GM23248 (cell line): Measurements from ENCODE around the gene XRRA1. TPM values are rescaled to one million over a fixed set of nuclear protein-coding genes. Genes with fewer than 3 reads are reported as not detected.

Experiments used
- DNase-seq: peaks from one replicate; pipeline ENCODE4 v3.0.0-alpha.2; 2015
- H2AFZ ChIP-seq: fragments of 200-600 bp; sonication (generic); 2 replicates; pipeline ENCODE4 v1.6.1; 2016; ENCODE audit warnings: antibody characterized with exemption
- H3F3A ChIP-seq: fragments of 200-600 bp; sonication (generic); 2 replicates; pipeline ENCODE4 v1.6.1; 2016; ENCODE audit warnings: mild to moderate bottlenecking, antibody characterized with exemption, mixed run types; ENCODE audit not compliant: insufficient read depth
- H3K27ac ChIP-seq: fragments of 200-600 bp; sonication (generic); 2 replicates; pipeline ENCODE4 v1.5.1; 2016; ENCODE audit warnings: mild to moderate bottlenecking
- H3K27me3 ChIP-seq: fragments of 200-600 bp; sonication (generic); replicated peaks from 2 replicates; pipeline ENCODE4 v1.6.1; 2016; ENCODE audit warnings: mild to moderate bottlenecking; ENCODE audit not compliant: insufficient read depth
- H3K36me3 ChIP-seq: fragments of 200-600 bp; sonication (generic); 2 replicates; pipeline ENCODE4 v1.6.1; 2016; ENCODE audit warnings: low read depth, mild to moderate bottlenecking
- H3K4me1 ChIP-seq: fragments of 200-600 bp; sonication (generic); 2 replicates; pipeline ENCODE4 v1.6.1; 2016; ENCODE audit warnings: mild to moderate bottlenecking; ENCODE audit not compliant: insufficient read depth
- H3K4me2 ChIP-seq: fragments of 200-600 bp; sonication (generic); one replicate; pipeline ENCODE4 v1.6.1; 2016; ENCODE audit warnings: mild to moderate bottlenecking; ENCODE audit not compliant: unreplicated experiment
- H3K4me3 ChIP-seq: fragments of 200-600 bp; sonication (generic); 2 replicates; pipeline ENCODE4 v1.5.1; 2016; ENCODE audit warnings: mild to moderate bottlenecking
- H3K79me2 ChIP-seq: fragments of 200-600 bp; sonication (generic); 2 replicates; pipeline ENCODE4 v1.6.1; 2016; ENCODE audit warnings: mild to moderate bottlenecking; ENCODE audit not compliant: insufficient read depth
- H3K9ac ChIP-seq: fragments of 200-600 bp; sonication (generic); 2 replicates; pipeline ENCODE4 v1.6.1; 2016; ENCODE audit warnings: mild to moderate bottlenecking
- H3K9me2 ChIP-seq: fragments of 200-600 bp; sonication (generic); 2 replicates; pipeline ENCODE4 v1.6.1; 2016; ENCODE audit warnings: mixed run types, mild to moderate bottlenecking, moderate library complexity; ENCODE audit not compliant: insufficient read depth
- H3K9me3 ChIP-seq: fragments of 200-600 bp; sonication (generic); one replicate; pipeline ENCODE4 v1.6.1; 2017; ENCODE audit warnings: low read depth
- H4K20me1 ChIP-seq: fragments of 200-600 bp; sonication (generic); 2 replicates; pipeline ENCODE4 v1.6.0; 2016; ENCODE audit not compliant: insufficient read depth
- EZH2 ChIP-seq: fragments of 200-600 bp; sonication (generic); IDR thresholded peaks from 2 replicates; pipeline ENCODE4 v1.6.1; 2018; ENCODE audit warnings: antibody characterized with exemption, mild to moderate bottlenecking; ENCODE audit not compliant: insufficient read depth, poor library complexity, severe bottlenecking
- EZH2phosphoT487 ChIP-seq: fragments of 200-600 bp; sonication (generic); IDR thresholded peaks from 2 replicates; pipeline ENCODE4 v1.6.1; 2018; ENCODE audit warnings: antibody characterized with exemption, moderate library complexity, mild to moderate bottlenecking, low read depth; ENCODE audit not compliant: insufficient read depth
- WGBS, 2 experiments: methylation state at CpG; one replicate each; pipeline ENCODE4 v1.1.6; 2015 to 2017; ENCODE audit warnings: low lambda C conversion rate in 2 of 2, low coverage in 1 of 2; ENCODE audit errors: missing lambda C conversion rate in 2 of 2; 5-methylcytosine and 5-hydroxymethylcytosine counted together
- in situ Hi-C: fragments of 300-500 bp; cut with MboI; formaldehyde crosslinking; loops from 2 replicates; pipeline ENCODE4 v1.15.0; 2020
- polyA plus RNA-seq: library from polyadenylated mRNA; unstranded; fragments of >200 nt; fragmentation: Nextera tagmentation; extraction: Ambion mirVana; gene quantifications from 2 replicates; pipeline ENCODE4 v1.2.1, GENCODE V29; 2016
- total RNA-seq: library from RNA; depleted of rRNA; stranded (reverse); fragments of >200 nt; shearing (Covaris generic); gene quantifications from 2 replicates; pipeline ENCODE4 v1.2.3, GENCODE V29; 2014

The XRRA1 gene
- total and polyA plus RNA-seq, 2 experiments from 2014 or later = 3.2 to 7.0 TPM

DNA sequence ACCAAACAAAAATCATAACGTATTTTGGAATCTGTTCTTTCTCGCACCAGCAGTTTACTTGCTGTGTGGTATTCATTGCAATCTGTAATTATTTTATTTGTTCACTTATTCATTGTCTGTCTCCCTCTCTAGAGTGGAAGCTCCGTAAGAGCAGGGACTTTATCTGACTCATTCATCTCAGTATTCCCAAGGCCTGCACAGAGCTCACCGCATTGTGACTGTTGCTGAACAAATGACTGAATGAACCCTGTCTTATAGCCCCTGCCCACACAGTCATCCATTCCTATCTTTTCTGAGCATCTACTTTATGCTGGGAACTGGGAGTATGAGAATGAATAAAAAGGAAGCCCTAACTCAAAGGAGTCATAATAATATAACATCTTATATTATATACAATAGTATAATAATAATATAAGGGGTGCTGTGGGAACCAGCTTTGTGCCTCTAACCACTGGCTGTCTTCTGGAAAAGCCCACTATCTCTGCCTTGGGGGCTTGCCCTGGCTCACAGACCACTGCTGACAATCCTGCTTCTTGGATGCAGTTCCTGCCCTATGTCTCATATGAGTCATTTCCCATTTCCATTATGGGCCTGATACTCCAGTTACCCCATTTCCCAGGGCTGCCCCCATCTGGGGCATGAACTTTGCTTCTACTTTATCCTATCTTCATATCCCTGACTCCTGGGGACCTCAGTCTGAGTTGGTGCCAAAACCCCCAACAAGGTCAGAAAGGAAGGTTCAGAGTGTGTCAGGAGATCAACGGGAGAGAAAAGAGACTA, 11.0 kb downstream of the XRRA1 start:
- no peaks in the 10 kb centered on the region for H3K36me3 ChIP-seq
- H3K4me2 ChIP-seq = no peak overlapping the region
- H3F3A ChIP-seq = peaks cover 23% of the 10 kb centered on the region
- no peaks in the 10 kb centered on the region for H3K79me2 ChIP-seq
- TF ChIP-seq EZH2 (no peak), EZH2phosphoT487 (no peak)
- no peak overlapping the region for H3K9ac ChIP-seq
- H3K9me3 ChIP-seq = no peaks in the 10 kb centered on the region
- peak overlapping the region; percentile 44 for H3K27ac ChIP-seq
- WGBS, 2 experiments = 58 to 59% methylated on average over 5 of the region's 5 CpGs
- in situ Hi-C loops = no loop called here
- no peak overlapping the region for H2AFZ ChIP-seq
- DNase-seq = peak; percentile 78
- peaks cover 20% of the 10 kb centered on the region for H3K4me1 ChIP-seq
- H3K9me2 ChIP-seq = no peaks in the 10 kb centered on the region
- no peak overlapping the region for H3K4me3 ChIP-seq
- H3K27me3 ChIP-seq = no peaks in the 10 kb centered on the region
- H4K20me1 ChIP-seq = no peaks in the 10 kb centered on the region

DNA sequence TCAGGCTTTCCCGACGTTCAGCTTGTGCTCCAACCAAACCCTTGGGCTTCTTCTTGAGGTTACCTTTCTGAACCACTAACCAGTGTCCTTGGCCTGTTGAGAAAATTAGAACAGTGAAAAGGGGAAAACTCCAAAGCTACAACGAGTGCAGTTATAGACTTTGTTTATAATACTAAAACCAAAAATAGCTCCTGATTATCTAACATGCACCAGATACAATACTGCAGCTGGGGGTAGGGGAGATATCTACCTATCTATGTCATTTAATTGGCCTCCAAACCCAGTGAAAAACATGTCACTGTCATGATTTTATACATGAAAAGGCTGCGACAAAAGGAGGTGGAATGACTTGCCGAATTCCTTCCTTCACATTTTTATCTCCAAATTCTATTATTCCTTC, 11.9 kb downstream of the XRRA1 start:
- no peaks in the 10 kb centered on the region for H3K79me2 ChIP-seq
- H3K9me2 ChIP-seq = no peaks in the 10 kb centered on the region
- in situ Hi-C loops = no loop called here
- H3K36me3 ChIP-seq = no peaks in the 10 kb centered on the region
- H3K9ac ChIP-seq = no peak overlapping the region
- no peak overlapping the region for H3K4me2 ChIP-seq
- peaks cover 21% of the 10 kb centered on the region for H3K4me1 ChIP-seq
- no peaks in the 10 kb centered on the region for H3K9me3 ChIP-seq
- no peak for TF ChIP-seq EZH2
- no peak for TF ChIP-seq EZH2phosphoT487
- 85 to 93% methylated on average over 5 of the region's 5 CpGs for WGBS, 2 experiments
- no peak overlapping the region for H3K4me3 ChIP-seq
- H3K27ac ChIP-seq = peak overlapping the region; percentile 44; the same call in 1 of the 2 replicates
- no peaks in the 10 kb centered on the region for H3K27me3 ChIP-seq
- DNase-seq = no peak
- peaks cover 18% of the 10 kb centered on the region for H3F3A ChIP-seq
- no peaks in the 10 kb centered on the region for H4K20me1 ChIP-seq
- no peak overlapping the region for H2AFZ ChIP-seq

DNA sequence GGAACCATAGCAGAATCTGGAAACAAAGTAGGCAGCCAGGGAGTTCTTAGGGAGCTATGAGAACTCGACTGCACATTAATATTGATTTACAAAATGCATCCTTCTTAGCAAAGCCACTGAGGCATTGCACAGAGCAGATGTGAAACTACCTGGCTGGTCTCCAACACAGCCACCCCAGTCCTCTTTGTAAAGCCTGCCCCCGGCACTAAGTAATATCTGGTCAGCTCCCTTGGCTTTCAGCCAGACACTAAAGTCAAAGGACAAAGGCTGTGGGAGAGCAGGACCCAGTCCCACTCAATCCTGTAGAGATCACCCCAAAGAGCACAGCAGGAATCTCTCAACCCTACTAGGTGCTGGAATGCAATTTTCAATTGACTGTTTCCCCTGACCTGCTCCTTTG, 12.8 kb downstream of the XRRA1 start:
- peaks cover 25% of the 10 kb centered on the region for H3K4me1 ChIP-seq
- no peak overlapping the region for H2AFZ ChIP-seq
- H3K79me2 ChIP-seq = no peaks in the 10 kb centered on the region
- no peak overlapping the region for H3K27ac ChIP-seq
- no peak for DNase-seq
- H3K9me2 ChIP-seq = no peaks in the 10 kb centered on the region
- no peaks in the 10 kb centered on the region for H3K36me3 ChIP-seq
- no peaks in the 10 kb centered on the region for H4K20me1 ChIP-seq
- peaks cover 18% of the 10 kb centered on the region for H3F3A ChIP-seq
- TF ChIP-seq EZH2 (no peak), EZH2phosphoT487 (no peak)
- H3K4me3 ChIP-seq = no peak overlapping the region
- no peak overlapping the region for H3K9ac ChIP-seq
- no peaks in the 10 kb centered on the region for H3K9me3 ChIP-seq
- 95 to 100% methylated on average over 2 of the region's 2 CpGs for WGBS, 2 experiments
- in situ Hi-C loops = no loop called here
- H3K27me3 ChIP-seq = no peaks in the 10 kb centered on the region
- H3K4me2 ChIP-seq = no peak overlapping the region

DNA sequence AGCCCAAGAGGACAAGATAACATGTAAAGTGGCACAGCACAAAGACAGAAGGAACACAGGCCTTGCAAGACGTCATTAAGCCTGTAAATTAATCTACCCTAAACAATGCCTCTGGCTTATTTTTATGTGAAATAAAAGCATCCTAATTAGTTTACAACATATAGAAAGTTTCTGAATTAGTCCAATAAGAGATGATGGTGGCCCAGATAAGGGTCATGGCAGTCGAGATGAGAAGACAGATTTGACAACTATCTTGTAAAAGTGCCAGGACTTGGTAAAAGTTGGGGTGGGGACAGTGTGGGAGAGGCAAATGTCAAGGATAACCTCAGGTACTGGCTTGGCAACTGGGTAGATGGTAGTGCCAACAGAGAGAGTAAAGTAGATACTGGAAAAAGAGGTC, 13.6 kb downstream of the XRRA1 start:
- Histone ChIP-seq H3K9me2 (no peaks in the 10 kb centered on the region), H3F3A (peaks cover 18% of the 10 kb centered on the region), H2AFZ (no peak overlapping the region), H4K20me1 (no peaks in the 10 kb centered on the region), H3K4me3 (no peak overlapping the region), H3K4me2 (no peak overlapping the region), H3K4me1 (peaks cover 25% of the 10 kb centered on the region), H3K9me3 (no peaks in the 10 kb centered on the region), H3K79me2 (no peaks in the 10 kb centered on the region), H3K27ac (no peak overlapping the region), H3K27me3 (no peaks in the 10 kb centered on the region), H3K36me3 (no peaks in the 10 kb centered on the region), H3K9ac (no peak overlapping the region)
- no peak for DNase-seq
- TF ChIP-seq EZH2phosphoT487 (no peak), EZH2 (no peak)
- in situ Hi-C loops = no loop called here
- WGBS, 2 experiments = 89 to 92% methylated on average over 2 of the region's 2 CpGs
